ENCODE data around the gene HOXD11.

The HOXD11 gene

GRCh38 chr2:176094349-176094748 is 12.7 kb upstream of the HOXD11 start:
- no peak for DNase-seq

DNA sequence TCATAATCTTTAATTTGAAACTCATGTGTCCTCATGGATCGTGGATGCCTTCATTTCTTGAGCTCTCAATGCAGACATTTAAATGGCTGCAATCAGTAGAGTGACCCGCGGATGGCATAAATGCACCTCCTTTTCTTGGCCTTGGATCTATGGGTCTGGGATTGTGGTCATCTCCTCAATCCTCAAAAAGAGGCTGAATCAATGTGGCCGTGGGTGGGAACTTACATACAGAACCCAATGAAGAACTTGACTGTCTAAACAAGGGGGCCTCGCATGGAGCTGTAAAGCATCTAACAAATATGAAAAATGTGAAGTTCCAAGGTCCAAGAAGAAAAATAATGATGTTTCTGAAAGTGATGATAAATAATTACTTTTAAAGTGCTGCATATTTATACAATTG is 11.7 kb upstream of the HOXD11 start:
- no peak for DNase-seq

DNA sequence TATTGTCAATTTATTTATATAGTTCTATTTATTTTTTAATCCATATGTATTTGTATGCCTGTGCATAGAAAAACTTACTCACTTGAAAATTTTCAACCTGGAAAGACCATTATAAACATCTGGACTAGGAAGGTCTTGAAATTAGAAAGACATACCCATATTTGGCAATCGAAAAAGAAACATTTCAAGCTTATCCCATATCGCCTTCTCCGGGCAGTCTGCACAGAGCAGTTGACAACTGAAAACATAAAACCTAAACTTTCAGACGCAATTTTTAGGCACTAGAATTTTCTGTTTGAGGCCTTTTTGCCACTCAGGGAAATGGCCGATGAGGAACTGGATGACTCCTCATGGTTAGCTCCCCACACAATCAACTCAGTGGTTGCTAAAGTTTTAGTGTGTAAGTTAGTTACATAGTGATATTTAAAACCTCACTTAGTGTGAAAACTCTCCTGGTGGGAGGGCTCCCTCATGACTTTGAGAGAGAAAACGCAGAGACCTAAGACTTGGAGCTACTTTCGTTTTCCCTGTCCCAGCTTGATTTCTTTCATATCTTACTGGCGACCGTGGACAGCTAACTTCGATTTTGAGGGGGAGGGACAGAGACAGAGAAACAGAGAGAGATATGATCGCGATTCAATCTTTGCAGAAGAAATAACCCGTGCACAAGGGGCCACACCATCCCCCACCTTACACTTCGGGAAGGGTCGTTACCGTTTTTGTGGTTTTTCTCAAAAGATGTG is 10.7 kb upstream of the HOXD11 start:
- no peak for DNase-seq

- DNase-seq = peak; percentile 85
Measured at GRCh38 chr2:176096986-176097819, 9.9 kb upstream of the HOXD11 start.

DNA sequence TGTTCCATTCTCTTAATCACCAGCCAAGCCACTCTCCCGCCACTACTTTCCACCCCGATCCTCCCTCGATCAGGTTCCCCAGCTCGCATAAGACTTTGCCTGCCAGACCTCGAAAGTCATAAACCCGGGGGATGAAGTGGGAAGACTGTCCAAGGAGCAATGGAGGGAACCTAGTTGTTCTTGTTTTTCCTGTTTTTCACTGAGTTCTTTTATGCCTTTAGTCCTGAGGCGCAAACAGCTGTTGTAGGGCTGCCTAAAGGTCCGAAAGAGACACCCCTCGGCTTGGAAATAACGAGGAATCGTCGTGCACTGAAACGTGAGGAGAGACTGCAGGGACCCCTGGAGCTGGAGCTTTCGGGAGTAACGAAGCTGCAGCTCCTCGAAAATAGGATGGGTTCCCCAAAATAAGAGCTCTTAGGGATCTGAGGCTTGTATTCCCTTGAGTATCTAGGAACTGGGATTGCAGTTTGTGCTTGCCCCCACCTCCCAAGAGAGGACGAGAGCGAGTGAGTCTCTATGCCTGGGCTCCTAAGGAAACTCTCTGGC is 9.2 kb upstream of the HOXD11 start:
- no peak for DNase-seq

DNA sequence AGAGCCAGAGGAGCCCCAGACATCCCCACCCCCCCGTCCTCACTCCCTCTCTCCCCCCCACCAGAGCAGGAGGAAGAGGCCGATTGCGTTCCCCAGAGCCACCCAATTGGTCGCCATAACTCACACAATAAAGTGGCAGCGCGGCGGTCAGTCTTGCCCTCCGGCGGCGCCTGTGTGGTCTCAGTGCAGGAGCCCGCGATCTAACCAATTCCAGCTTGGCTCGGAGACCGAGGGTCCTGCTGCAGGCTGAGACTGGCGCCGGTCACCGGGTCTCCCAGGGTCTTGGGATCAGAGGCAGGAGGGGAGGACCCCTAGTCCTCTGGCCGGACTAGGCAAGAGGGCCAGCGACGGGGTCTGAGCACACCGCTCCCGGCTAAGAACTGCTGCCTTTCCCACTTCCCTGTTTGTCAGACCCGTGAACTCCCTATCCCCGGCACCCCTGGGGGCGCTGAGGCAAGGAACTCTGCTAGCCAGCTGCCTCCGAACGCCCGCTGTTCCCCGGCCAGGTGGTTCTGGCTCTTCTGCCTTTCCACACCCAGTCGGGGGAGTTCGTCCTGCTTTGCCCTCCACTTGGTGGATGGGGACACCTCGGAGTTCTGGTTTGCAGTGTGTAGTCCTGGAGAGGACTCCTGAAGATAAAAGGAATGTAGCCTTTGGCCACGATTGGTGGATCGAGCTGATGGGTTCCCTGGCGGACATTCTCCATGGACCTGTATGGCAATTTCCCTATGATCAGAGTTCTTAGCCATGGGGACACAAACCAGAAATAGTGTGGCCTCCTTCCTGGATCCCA is 8.5 kb upstream of the HOXD11 start:
- DNase-seq = no peak

DNA sequence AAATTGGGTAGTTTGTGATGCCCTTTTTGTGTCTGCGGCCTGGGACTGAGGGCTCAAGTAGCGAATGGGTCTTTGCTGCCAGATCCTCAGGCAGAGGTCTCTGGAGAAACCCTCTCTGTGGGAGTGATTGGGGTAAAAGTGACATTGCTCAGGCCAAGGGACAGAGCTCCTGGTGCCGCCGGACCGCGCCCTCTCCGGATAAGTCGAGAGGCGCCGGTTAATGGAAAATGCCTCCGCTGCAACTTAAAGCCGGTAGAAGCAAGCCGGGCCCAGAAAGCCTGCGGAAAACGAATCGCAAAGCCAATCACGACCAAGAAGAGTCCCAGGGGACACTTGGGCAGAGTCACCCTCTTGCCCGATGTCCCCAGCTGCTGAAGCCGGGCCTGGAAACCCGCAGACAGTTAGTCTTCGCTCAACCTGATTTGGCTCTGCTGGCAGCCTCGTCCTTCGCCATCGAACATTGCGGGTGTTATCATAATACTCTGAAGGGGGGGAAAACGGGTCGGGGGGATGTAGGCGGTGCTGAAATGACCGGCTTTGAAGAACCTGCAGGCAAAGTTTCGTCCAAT is 7.8 kb upstream of the HOXD11 start:
- DNase-seq = no peak

- DNase-seq = no peak
Measured at GRCh38 chr2:176099728-176100546, 7.1 kb upstream of the HOXD11 start, which contains the start of gene HOXD12. TSS of gene HOXD12 (plus strand) at chr2:176099795. CDS start at chr2:176099802, 7 bp downstream.

DNA sequence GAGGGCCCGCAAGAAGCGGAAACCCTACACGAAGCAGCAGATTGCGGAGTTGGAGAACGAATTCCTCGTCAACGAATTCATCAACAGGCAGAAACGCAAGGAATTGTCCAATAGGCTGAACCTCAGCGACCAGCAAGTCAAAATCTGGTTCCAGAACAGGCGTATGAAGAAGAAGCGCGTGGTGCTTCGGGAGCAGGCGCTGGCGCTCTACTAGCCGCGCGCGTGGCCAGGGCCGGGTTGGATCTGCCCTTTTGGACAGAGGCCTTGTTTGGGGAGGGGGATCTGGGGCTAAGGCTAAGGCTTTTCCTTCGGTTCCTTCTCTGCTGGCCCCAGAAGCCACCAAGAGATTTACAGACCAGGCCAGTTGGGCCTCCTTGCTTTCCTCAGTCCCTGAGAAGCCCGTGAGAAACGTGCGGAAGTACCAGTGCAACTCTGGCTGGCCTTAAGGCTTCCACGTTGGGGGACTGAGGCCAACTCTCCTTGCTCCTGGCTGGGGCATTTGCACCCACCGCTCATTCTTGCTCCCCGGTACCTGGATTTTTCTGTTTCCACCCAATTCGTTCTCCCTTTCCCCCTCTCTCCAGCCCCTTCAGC is 6.4 kb upstream of the HOXD11 start:
- no peak for DNase-seq

DNA sequence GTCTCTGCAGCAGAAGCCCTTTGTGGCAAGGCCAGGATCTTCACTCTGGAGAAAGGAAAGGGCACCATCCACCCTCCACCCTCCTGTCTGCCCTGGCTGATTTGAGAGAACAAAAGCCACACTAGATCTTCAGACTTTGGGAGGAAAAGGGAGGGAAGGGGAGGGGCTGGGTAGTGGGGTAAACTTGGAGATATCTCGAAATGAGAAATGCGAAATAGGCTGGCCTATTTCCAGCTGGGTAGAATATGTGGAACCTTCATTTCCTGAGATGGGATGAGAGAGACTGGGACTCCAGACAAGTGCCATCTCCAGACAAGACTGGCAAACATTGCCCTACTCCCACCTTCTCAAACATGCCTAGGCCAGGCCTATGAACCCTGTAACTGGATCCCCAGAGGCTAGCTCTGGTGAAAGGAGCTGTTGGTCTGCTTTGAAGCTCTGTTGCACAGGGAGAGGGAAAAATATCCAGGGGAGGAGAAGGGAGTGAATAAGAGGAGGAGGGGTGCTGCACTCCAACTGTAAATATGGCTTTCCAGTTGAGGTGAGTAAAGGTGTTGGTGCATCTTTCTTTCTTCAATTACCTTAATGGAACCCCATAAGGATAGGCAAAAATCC is 5.8 kb upstream of the HOXD11 start:
- no peak for DNase-seq

DNA sequence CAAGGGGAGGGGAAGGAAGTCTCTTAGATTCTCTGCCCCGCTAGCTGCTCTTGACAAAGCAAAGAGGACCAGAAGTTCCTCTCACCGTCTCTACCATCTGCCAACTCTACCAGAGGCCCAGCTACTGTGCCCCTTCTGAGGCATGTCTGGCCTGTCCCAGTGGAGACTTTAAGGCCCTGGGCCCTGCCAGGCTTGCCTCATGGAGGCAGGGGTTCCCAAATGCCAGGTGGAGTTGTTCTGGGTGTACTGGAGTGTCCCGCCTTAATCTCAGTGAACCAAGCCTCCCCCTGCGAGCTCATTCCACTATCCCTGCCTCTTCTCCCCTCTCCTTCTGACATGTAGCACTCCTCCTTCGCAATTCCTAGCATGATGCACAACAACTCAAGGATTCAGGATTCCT is 5.2 kb upstream of the HOXD11 start:
- DNase-seq = no peak

GRCh38 chr2:176102309-176102866 is 4.7 kb upstream of the HOXD11 start:
- no peak for DNase-seq

- DNase-seq = no peak
Measured at GRCh38 chr2:176103194-176103593, 3.9 kb upstream of the HOXD11 start.

DNA sequence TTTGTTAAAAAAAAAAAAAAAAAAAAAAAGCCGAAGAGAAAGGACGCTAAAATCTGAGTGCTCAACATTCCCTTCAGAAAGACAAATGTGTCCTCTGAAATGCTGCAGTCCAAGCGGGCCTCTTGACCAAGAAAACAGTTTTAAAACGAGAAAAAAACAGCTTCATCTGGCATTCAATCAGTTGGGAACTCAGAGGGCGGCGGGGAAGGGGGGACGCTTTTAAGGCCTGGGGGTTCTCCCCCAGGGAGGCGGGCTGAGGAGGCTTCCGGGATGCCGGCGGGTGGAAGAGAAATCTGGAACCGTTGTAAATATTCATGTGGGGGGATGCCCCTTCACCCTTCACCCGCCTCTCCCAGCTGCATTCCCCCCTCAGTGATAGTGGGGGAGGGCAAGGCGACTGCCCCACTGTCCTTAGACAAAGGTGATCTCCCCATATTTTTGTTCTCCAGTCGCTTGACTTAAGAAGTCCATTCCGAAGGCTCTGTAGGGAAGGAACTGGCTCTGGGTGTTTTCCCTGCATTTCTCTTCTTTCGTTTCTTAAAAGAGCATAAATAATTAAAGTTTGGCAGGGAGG is 3.3 kb upstream of the HOXD11 start:
- no peak for DNase-seq

GRCh38 chr2:176104316-176105077 is 2.6 kb upstream of the HOXD11 start:
- DNase-seq = no peak

DNA sequence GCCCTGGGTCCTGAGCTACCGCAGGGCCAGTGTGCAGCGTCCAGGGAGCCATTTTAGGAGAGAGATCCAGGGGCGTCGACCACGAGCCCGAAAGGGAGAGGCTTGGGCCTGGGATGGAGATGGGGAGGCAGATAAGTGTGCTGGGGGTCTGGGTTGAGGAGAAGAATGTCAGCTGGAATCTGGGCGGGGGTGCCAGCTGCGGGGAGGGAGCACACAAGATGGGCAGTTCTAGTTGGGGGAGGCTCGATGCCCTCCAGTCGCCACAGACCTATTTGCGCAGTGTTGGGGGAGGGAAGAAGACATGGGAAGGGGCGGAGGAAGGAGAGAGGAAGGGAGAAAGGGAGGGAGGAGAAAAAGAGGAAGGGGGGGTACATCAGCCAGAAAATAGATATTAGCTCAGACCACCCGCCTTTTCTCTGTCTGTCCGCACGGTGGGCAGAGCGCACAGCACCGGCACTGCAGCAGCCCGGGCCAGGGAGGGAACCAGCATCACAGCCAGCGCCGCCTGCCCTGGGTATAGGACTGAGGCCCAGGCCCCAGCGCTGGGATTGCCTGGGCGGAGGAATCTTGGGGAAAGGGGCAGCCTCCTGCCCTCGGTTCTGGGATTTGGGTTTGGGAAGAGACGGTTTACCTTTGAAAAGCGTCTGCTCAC is 1.9 kb upstream of the HOXD11 start:
- no peak for DNase-seq

DNA sequence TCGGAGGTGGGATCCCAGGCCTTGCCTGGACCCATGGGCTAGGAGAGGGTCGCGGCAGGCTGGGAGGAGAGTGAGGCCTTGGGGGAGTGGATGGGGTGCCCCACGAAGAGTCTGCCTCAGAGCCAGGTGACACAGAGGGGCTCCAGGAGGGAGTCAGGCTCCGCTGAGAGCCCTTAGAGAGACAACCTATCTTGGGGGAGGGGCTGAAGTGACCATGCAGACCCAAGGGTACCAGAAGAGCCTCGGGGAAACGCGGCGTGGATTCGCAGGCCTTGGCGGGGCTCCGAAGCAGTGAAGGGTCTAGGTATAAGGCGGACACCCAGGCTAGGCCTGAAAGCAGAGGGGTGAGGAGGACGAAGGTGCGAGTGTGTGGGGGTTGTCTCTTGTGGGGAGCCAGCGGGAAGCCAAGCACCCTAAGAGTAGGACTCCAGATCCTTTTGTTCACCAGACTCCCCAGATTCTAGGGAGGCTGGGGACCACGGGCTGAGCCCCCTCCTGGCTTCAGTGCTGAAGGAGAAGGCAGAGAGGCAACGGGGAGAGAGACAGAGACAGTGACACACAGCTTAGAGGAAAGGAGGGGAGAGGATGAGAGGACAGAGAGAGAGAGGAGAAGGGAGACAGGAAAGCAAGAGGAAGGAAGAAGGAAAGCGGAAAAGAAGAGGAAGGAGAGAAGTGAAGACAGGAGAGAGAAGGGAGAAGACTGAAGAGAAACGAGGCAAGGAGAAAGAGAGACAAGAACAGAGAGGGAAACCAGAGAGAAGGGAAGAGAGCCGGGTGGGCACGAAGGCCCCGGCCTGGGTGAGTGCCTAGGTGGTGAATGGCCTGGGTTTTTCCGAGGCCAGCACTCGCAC is 1.1 kb upstream of the HOXD11 start:
- no peak for DNase-seq

DNA sequence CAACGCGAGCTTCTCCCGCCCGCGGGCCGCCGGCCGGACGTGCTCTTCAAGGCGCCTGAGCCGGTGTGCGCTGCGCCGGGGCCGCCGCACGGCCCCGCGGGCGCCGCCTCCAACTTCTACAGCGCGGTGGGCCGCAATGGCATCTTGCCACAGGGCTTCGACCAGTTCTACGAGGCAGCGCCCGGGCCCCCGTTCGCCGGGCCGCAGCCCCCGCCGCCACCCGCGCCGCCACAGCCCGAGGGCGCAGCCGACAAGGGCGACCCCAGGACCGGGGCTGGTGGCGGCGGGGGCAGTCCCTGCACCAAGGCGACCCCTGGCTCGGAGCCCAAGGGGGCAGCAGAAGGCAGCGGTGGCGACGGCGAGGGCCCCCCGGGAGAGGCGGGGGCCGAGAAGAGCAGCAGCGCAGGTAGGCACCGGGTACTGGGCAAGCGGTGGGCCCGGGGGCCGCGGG is 676 bp downstream of the HOXD11 start:
- no peak for DNase-seq
